Measurements from ENCODE around the gene HSPB3.
"Not testable (repeated sequence)": the region's sequence is repeated elsewhere in the genome, so short reads cannot be mapped to it uniquely, and the experiment has no call there.

Gene HSPB3, protein sequence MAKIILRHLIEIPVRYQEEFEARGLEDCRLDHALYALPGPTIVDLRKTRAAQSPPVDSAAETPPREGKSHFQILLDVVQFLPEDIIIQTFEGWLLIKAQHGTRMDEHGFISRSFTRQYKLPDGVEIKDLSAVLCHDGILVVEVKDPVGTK

GRCh38 chr5:54455413-54456157, at the start of gene HSPB3:
Gene HSPB3, plus strand, starts transcription at chr5:54455699. Its CDS starts 91 bp downstream, at chr5:54455790.
- DNase-seq (ENCODE audit: low read depth in 3 of 3): no peak

DNA sequence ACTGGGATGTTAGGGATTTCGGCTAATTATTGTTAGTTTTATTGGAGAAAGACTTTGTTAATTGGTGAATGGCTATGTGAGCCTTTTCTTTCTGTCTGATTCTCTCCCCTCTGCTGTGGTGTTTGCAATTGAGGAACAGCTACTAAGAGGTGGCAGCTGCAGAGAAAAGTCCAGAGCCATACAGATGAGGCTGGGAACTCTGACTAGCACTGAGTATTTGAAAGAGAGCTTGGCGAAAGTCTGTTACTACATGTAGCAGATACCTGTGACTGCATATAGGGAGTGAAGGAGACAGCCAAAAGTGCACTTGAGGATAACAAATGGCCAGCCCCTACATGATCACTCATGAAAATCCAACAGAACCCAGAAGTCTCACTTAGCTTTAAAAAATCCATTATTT, 44.3 kb upstream of the HSPB3 start:
- no peak for DNase-seq (ENCODE audit: low read depth in 3 of 3)

- no peak for DNase-seq (ENCODE audit: low read depth in 3 of 3)
These were observed 42.6 kb upstream of the HSPB3 start for GRCh38 chr5:54412913-54413312.

DNA sequence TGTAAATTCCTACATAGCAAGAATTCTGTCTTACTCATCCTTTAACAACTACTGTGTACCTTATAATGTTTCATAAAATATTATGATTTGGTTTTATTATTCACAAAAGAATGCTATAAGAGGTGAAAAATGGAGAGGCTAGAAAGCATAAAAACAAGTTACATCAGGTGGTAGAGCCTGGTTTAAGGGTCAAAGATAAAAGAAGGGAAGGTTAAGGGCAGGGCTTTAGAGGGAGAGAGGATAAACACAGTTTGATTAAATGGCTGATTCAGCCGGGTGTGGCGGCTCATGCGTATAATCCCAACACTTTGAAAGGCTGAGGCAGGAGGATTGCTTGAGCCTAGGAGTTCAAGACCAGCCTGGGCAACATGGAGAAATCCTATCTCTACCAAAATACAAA, 40.4 kb upstream of the HSPB3 start:
- DNase-seq (ENCODE audit: low read depth in 3 of 3): no peak

GRCh38 chr5:54415896-54416601, 39.5 kb upstream of the HSPB3 start:
- no peak for DNase-seq (ENCODE audit: low read depth in 3 of 3)

- not testable (repeated sequence) for DNase-seq (ENCODE audit: low read depth in 3 of 3)
These were observed 35.7 kb upstream of the HSPB3 start for GRCh38 chr5:54419573-54420423.

DNA sequence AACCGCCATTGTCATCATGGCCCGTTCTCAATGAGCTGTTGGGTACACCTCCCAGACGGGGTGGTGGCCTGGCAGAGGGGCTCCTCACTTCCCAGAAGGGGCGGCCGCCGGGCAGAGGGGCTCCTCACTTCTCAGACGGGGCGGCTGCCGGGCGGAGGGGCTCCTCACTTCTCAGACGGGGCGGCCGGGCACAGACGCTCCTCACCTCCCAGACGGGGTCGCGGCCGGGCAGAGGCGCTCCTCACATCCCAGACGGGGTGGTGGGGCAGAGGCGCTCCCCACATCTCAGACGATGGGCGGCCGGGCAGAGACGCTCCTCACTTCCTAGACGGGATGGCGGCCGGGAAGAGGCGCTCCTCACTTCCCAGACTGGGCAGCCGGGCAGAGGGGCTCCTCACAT, 35.0 kb upstream of the HSPB3 start:
- DNase-seq (ENCODE audit: low read depth in 3 of 3): not testable (repeated sequence)

GRCh38 chr5:54421976-54422375, 33.5 kb upstream of the HSPB3 start:
- no peak for DNase-seq (ENCODE audit: low read depth in 3 of 3)

GRCh38 chr5:54425258-54425657, 30.2 kb upstream of the HSPB3 start:
- DNase-seq (ENCODE audit: low read depth in 3 of 3): no peak

- no peak for DNase-seq (ENCODE audit: low read depth in 3 of 3)
These were observed 29.3 kb upstream of the HSPB3 start for GRCh38 chr5:54426209-54426608.

GRCh38 chr5:54434650-54435049, 20.8 kb upstream of the HSPB3 start:
- not testable (repeated sequence) for DNase-seq (ENCODE audit: low read depth in 3 of 3)

GRCh38 chr5:54438620-54439389, 16.7 kb upstream of the HSPB3 start:
- DNase-seq (ENCODE audit: low read depth in 3 of 3): no peak

DNA sequence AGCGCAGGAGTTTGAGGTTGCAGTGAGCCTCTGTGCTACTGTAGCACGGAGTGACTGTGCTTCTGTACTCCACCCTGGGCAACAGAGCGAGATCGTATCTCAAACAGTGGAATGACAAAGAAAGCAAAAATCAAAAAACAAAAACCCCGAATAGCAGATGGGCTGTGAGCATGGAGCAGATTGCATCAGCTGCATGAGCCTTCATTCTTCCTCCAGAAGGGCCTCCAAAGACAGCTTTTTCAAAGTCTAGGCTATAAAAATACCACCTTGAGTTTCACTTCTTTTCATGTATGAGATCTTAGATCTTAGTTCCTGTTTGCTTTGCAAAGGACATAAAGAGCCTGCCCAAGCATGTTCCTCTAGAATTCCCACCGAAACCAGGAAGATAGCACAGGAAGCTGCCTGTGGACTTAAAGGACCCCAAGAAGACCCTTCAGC, 15.0 kb upstream of the HSPB3 start:
- no peak for DNase-seq (ENCODE audit: low read depth in 3 of 3)

- DNase-seq (ENCODE audit: low read depth in 3 of 3): no peak
These were observed 13.2 kb upstream of the HSPB3 start for GRCh38 chr5:54442271-54442670.

- DNase-seq (ENCODE audit: low read depth in 3 of 3): no peak
These were observed 12.2 kb upstream of the HSPB3 start for GRCh38 chr5:54443270-54443669.

DNA sequence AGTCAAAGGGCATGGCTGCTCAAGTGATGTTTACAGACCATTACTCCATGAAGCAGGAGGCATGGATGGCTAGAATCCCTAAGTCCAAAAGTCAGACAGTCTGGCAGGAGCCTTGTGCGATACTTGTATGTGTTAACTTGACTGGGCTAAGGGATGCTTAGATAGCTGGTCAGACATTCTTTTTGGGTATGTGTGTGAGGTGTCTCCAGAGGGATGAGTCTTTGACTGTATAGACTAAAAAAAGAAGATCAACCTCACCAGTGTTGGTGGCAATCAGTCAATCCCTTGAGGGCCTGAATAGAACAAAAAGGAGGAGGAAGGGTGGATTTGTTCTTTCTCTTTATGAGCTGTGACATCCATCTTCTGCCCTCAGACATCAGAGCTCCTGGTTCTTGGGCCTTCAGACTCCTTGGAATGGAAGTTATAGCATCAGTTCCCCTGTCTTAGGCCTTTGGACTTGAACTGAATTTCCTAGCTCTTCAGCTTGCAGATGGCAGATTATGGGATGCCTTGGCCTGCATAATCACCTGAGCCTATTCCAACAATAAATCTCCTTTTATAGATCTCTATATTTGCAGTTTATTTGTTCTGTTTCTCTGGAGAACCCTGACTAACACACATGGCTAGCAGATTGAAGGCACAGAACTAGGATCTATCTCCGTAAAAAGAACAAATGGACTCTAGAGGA, 9.7 kb upstream of the HSPB3 start:
- DNase-seq (ENCODE audit: low read depth in 3 of 3): no peak

DNA sequence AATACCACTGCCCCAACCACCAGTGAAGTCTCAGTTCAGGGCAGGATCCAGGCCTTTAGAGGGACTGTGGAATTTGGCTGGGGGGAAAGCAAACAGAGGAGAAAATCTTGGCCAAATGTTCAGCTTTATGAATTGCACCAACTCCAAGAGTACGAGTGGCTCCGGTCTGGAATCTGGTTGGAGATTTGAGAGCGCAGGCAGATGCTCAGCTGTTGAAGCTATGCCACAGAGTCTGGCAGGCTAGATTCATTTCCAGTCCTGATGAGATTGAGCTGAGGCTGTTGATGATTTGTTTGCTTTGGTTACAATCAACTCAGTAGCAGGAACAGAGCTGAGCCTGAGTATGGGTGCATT, 9.1 kb upstream of the HSPB3 start:
- no peak for DNase-seq (ENCODE audit: low read depth in 3 of 3)

- DNase-seq (ENCODE audit: low read depth in 3 of 3): no peak
These were observed 5.6 kb upstream of the HSPB3 start for GRCh38 chr5:54449923-54450322.

GRCh38 chr5:54450542-54450941, 5.0 kb upstream of the HSPB3 start:
- DNase-seq (ENCODE audit: low read depth in 3 of 3): no peak

- no peak for DNase-seq (ENCODE audit: low read depth in 3 of 3)
These were observed 2.5 kb upstream of the HSPB3 start for GRCh38 chr5:54453046-54453445.

DNA sequence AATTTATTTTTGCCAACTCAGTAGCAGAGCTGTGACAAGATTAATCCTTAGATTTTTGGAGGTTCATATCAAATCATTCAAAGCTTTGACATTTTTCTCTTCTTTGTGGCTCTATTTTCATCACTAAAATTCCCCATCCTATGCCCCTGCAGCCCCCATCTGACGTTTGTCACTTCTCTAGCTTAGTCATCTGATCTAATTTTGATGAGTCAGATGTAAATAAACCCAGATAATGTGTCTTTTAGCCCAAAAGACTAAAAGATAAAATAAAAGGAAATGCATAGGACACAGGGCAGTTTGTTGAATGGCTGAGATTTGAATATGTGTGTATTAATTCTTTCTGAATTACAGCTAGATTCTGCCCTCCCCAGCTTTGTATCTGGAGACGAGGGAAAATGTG, 897 bp upstream of the HSPB3 start:
- no peak for DNase-seq (ENCODE audit: low read depth in 3 of 3)

Data from stimulated activated CD4-positive, alpha-beta T cell treated with anti-CD3 and anti-CD28 coated beads, TNF-alpha, amount 100 ng/mL, for 24 hours (primary cell).